ENCODE data around the gene MAD1L1.

The MAD1L1 gene

GRCh38 chr7:2186166-2186565 is 46.6 kb downstream of the MAD1L1 start:
- Histone ChIP-seq H3K9me3 (ENCODE audit: control insufficient read depth, insufficient read depth, low read depth, low read length) (no peaks in the 10 kb centered on the region), H3K4me3 (ENCODE audit: low read depth, low read length) (no peak overlapping the region), H3K36me3 (ENCODE audit: control insufficient read depth in 2 of 2, insufficient read depth in 1 of 2, low read length in 2 of 2) (peaks cover 5 to 37% of the 10 kb centered on the region in 2 experiments; a peak in 2 of 3 replicates), H3K27ac (ENCODE audit: extremely low read depth, low read depth, low read length) (no peak overlapping the region), H3K4me1 (ENCODE audit: control insufficient read depth, insufficient read depth, low read length) (no peaks in the 10 kb centered on the region)
- no peak for TF ChIP-seq MYNN (tag by site-specific recombination; IDR thresholded peaks at IDR 0.05; ENCODE audit: borderline replicate concordance)
- TF ChIP-seq TCF7L2 (IDR thresholded peaks at IDR 0.05; ENCODE audit: borderline replicate concordance, low read depth, low read length), result no peak
- TF ChIP-seq, protein P1, sequence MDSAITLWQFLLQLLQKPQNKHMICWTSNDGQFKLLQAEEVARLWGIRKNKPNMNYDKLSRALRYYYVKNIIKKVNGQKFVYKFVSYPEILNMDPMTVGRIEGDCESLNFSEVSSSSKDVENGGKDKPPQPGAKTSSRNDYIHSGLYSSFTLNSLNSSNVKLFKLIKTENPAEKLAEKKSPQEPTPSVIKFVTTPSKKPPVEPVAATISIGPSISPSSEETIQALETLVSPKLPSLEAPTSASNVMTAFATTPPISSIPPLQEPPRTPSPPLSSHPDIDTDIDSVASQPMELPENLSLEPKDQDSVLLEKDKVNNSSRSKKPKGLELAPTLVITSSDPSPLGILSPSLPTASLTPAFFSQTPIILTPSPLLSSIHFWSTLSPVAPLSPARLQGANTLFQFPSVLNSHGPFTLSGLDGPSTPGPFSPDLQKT (IDR thresholded peaks at IDR 0.05; ENCODE audit: borderline replicate concordance, low read depth, low read length), result no peak
- TF ChIP-seq ZNF561 (tag by site-specific recombination; IDR thresholded peaks at IDR 0.05; ENCODE audit: borderline replicate concordance), result no peak
- no peak for TF ChIP-seq ZNF16 (tag by site-specific recombination; IDR thresholded peaks at IDR 0.05; ENCODE audit: low read depth)
- TF ChIP-seq ZNF629 (tag by site-specific recombination; IDR thresholded peaks at IDR 0.05), result no peak
- TF ChIP-seq SP3 (tag by site-specific recombination; IDR thresholded peaks at IDR 0.05), result no peak
- TF ChIP-seq ZNF707 (tag by site-specific recombination; IDR thresholded peaks at IDR 0.05), result no peak
- TF ChIP-seq ZNF645 (tag by site-specific recombination; IDR thresholded peaks at IDR 0.05), result no peak
- TF ChIP-seq ZNF433 (tag by site-specific recombination; IDR thresholded peaks at IDR 0.05; ENCODE audit: low read depth), result no peak
- TF ChIP-seq KLF1 (tag by site-specific recombination; IDR thresholded peaks at IDR 0.05), result no peak
- no peak for TF ChIP-seq ZNF335 (tag by site-specific recombination; conservative IDR thresholded peaks at IDR 0.05)
- TF ChIP-seq ZNF10 (tag by site-specific recombination; IDR thresholded peaks at IDR 0.05), result no peak
- TF ChIP-seq ZNF155 (tag by site-specific recombination; IDR thresholded peaks at IDR 0.05), result no peak
- no peak for TF ChIP-seq ZNF621 (tag by site-specific recombination; IDR thresholded peaks at IDR 0.05)
- ChIA-PET CTCF (no interaction called here), POLR2A (no interaction called here)

DNA sequence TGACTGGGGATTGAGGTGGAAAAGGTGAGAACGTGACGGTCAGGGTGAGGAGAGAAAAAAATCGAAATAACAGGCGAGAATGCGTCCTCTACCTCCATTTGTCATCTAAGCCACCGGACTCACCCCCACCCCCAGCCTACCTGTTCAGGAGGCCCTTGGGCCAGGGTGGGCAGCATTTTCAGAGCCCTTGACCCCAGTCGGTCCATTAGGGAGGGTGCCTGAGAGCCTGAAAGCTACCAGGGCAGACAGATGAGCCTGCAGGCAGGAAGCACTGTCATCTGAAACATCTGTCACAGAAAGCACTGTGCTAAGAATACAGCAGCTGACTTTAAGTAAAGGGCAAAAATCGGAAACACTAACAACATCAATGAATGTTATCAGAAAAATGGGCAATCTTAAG is 47.0 kb downstream of the MAD1L1 start:
- Histone ChIP-seq H3K9me3 (ENCODE audit: control insufficient read depth, insufficient read depth, low read depth, low read length) (no peaks in the 10 kb centered on the region), H3K4me3 (ENCODE audit: low read depth, low read length) (no peak overlapping the region), H3K27ac (ENCODE audit: extremely low read depth, low read depth, low read length) (no peak overlapping the region), H3K36me3 (ENCODE audit: control insufficient read depth in 2 of 2, insufficient read depth in 1 of 2, low read length in 2 of 2) (peaks cover 5 to 37% of the 10 kb centered on the region in 2 experiments; a peak in 2 of 3 replicates), H3K4me1 (ENCODE audit: control insufficient read depth, insufficient read depth, low read length) (no peaks in the 10 kb centered on the region)
- POLR2A ChIA-PET, result no interaction called here
- CTCF ChIA-PET, result no interaction called here
- TF ChIP-seq ZNF830 (tag by site-specific recombination; IDR thresholded peaks at IDR 0.05; ENCODE audit: low read depth), result no peak
- TF ChIP-seq ZIC2 (tag by site-specific recombination; IDR thresholded peaks at IDR 0.05), result no peak
- TF ChIP-seq ZNF600 (tag by site-specific recombination; IDR thresholded peaks at IDR 0.05), result no peak
- TF ChIP-seq EGR2 (tag by site-specific recombination; IDR thresholded peaks at IDR 0.05; ENCODE audit: low read depth), result no peak
- no peak for TF ChIP-seq SP3 (tag by site-specific recombination; IDR thresholded peaks at IDR 0.05)
- TF ChIP-seq ZNF138 (tag by site-specific recombination; IDR thresholded peaks at IDR 0.05; ENCODE audit: borderline replicate concordance), result no peak
- no peak for TF ChIP-seq ZNF791 (tag by site-specific recombination; IDR thresholded peaks at IDR 0.05)
- no peak for TF ChIP-seq ZNF391 (tag by site-specific recombination; IDR thresholded peaks at IDR 0.05; ENCODE audit: borderline replicate concordance, low read depth)
- TF ChIP-seq ZNF133 (tag by site-specific recombination; IDR thresholded peaks at IDR 0.05), result no peak
- TF ChIP-seq, protein P2, sequence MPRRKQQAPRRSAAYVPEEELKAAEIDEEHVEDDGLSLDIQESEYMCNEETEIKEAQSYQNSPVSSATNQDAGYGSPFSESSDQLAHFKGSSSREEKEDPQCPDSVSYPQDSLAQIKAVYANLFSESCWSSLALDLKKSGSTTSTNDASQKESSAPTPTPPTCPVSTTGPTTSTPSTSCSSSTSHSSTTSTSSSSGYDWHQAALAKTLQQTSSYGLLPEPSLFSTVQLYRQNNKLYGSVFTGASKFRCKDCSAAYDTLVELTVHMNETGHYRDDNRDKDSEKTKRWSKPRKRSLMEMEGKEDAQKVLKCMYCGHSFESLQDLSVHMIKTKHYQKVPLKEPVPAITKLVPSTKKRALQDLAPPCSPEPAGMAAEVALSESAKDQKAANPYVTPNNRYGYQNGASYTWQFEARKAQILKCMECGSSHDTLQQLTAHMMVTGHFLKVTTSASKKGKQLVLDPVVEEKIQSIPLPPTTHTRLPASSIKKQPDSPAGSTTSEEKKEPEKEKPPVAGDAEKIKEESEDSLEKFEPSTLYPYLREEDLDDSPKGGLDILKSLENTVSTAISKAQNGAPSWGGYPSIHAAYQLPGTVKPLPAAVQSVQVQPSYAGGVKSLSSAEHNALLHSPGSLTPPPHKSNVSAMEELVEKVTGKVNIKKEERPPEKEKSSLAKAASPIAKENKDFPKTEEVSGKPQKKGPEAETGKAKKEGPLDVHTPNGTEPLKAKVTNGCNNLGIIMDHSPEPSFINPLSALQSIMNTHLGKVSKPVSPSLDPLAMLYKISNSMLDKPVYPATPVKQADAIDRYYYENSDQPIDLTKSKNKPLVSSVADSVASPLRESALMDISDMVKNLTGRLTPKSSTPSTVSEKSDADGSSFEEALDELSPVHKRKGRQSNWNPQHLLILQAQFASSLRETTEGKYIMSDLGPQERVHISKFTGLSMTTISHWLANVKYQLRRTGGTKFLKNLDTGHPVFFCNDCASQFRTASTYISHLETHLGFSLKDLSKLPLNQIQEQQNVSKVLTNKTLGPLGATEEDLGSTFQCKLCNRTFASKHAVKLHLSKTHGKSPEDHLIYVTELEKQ (tag by site-specific recombination; IDR thresholded peaks at IDR 0.05; ENCODE audit: borderline replicate concordance), result no peak
- TF ChIP-seq HOXC10 (CRISPR knock-in tag; IDR thresholded peaks at IDR 0.05), result no peak
- no peak for TF ChIP-seq ZNF214 (tag by site-specific recombination; IDR thresholded peaks at IDR 0.05; ENCODE audit: borderline replicate concordance)
- TF ChIP-seq, protein P3, sequence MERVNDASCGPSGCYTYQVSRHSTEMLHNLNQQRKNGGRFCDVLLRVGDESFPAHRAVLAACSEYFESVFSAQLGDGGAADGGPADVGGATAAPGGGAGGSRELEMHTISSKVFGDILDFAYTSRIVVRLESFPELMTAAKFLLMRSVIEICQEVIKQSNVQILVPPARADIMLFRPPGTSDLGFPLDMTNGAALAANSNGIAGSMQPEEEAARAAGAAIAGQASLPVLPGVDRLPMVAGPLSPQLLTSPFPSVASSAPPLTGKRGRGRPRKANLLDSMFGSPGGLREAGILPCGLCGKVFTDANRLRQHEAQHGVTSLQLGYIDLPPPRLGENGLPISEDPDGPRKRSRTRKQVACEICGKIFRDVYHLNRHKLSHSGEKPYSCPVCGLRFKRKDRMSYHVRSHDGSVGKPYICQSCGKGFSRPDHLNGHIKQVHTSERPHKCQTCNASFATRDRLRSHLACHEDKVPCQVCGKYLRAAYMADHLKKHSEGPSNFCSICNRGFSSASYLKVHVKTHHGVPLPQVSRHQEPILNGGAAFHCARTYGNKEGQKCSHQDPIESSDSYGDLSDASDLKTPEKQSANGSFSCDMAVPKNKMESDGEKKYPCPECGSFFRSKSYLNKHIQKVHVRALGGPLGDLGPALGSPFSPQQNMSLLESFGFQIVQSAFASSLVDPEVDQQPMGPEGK (tag by site-specific recombination; IDR thresholded peaks at IDR 0.05), result no peak

Measured in HEK293 (cell line).